HG03064 (cell line): Measurements from ENCODE around the gene SFRP2.

ENCODE experiments used
- ATAC-seq: cut with Tn5 transposase; IDR thresholded peaks from one replicate; pipeline ENCODE4 v1.9.1; 2021; ENCODE audit warnings: low read depth; ENCODE audit not compliant: unreplicated experiment

SFRP2 gene

DNA sequence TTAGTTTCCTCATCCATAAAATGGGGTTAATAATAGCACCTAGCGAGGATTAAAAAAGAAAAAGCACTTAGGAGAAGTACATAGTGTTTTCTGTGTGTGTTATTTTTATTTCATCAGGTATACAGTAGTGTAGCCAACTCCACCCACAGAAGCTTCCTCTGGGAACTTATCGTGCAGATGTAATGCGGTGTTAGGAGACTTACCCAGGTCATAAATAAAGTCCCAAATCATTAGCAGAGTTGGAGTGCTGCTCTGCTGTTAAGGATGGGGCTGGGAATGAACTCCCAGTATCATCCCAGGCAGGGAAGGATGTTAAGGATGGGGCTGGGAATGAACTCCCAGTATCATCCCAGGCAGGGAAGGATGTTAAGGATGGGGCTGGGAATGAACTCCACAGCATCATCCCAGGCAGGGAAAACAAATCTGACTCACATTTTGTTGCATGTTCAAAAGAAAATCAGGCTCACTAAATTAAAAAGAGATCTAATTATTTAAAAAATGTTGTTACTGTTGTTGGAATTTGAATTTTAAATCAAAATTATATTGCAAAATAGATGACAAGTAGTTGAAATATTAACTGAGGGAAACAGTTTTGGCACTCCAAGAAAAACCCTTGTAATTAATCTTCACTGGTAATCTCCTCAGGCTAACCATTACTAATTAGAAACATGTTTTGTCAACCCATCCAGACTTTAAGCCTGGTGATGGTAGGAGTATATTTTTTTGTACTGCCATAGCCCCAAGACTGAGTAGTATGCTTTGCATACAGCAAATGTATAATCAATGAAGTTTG lies 10.2 kb upstream of the SFRP2 start:
- ATAC-seq = no peak

- ATAC-seq = no peak
Observed at GRCh38 chr4:153798420-153798819, 9.5 kb upstream of the SFRP2 start.

GRCh38 chr4:153794006-153794405 lies 5.1 kb upstream of the SFRP2 start:
- ATAC-seq = no peak

DNA sequence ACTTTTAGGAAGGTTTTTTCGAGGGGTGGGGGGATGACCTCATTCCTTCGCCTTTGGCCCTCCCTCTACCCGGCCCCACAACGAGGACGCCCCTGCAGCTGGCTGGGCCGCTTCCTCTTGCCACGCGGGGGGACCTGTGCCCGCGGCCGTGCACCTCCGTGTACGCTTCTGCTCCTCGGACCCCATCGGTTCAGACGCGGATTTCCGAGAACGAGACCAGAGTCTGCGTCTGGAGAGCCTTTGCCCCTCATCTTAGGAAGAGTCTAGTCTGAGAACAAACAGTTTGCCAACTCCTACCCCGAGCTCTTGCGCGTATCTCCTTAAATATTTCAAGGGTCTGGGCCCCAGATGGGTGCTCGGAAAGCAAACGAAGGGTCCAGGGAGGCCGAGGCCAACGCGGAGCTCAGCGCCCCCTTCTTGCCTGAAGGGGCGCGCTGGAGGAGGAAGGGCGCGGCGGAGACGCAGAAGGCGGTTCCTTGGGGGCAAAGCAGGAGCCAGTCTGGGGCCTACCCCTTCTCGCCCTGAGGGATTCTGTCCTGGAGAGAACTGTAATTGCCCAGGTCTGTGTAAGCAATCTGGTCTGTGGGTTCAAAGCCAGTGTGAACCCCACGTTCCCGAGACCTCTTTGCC lies 3.9 kb upstream of the SFRP2 start:
- no peak for ATAC-seq

DNA sequence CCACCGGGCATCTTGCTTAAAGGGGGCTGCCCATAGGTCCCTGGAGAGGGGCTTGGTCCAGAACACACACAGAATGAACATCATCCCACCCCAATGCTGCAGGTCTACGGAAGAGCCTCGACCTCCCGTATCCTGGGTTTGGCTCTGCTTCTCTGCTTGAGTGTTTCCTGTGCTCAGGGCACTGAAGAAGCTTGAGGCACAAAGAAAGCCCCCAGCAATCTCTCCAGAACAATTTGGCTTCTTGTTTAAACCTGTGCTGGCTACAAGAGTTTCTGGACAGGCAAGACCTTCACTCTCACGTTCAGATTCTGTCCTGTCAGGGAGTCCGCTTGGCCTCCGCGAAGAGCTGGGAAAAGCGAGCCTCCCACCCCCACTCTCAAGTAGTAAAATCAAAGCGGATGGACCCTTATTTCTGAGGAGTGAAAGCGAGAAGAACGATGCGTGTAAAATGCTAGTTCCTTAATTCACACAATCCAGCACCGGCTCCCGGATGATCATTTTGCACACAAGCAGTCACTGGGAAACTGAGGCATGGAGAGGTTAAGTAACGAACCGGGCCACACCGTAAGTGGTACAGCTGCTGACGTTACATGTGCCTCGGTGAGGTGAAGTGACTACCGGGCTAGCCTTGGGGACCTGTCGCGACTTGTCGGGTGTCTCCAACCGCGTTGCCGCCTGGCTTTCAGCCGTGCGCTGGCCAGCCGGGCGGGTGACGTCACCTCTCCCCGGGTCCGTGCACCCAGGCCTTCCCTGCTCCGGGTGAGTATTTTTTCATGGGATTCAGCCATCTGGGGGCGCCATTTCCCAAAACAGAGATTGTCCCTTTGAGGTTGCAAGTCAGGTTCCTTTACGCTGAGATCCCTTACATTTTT lies 3.1 kb upstream of the SFRP2 start:
- no peak for ATAC-seq

GRCh38 chr4:153790962-153791551 lies 2.2 kb upstream of the SFRP2 start:
- no peak for ATAC-seq

GRCh38 chr4:153790500-153790865 lies 1.6 kb upstream of the SFRP2 start:
- ATAC-seq = no peak

- ATAC-seq = no peak
Observed at GRCh38 chr4:153789741-153790499, 1.0 kb upstream of the SFRP2 start.

DNA sequence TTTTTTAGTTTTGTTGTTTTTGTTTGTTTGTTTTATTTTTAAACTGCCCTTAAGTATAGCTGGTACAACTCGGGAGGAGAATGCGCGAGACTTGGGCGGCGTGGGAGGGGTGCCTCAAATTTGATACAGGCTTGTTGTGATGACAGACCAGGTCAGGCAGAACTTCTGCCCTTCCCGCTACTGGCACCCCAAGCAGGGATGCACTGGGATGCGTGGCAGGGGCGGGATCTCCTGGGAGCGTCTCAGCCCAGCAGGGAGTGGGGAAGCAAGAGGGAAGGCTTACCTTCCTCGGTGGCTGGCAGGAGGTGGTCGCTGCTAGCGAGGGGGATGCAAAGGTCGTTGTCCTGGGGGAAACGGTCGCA lies 851 bp downstream of the SFRP2 start:
- ATAC-seq = no peak

DNA sequence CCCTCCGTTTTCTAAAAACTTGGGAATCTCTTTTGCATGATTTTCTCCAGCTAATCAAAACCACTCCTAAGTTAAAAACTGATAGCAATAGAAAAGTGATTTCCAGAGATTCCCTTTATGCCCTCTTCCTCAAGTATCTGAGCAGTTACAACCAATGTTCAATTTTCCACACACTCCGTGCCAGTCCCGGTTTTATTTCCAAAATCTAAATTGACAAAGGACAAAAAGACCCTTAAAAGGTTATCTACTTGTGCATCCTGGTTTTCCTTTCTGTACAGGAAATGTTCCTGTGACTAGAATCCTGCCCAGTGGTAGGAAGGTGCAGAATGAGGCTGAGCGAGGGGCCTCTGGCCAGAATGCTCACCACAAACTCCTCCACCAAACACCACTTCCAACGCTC lies 1.3 kb downstream of the SFRP2 start:
- no peak for ATAC-seq

DNA sequence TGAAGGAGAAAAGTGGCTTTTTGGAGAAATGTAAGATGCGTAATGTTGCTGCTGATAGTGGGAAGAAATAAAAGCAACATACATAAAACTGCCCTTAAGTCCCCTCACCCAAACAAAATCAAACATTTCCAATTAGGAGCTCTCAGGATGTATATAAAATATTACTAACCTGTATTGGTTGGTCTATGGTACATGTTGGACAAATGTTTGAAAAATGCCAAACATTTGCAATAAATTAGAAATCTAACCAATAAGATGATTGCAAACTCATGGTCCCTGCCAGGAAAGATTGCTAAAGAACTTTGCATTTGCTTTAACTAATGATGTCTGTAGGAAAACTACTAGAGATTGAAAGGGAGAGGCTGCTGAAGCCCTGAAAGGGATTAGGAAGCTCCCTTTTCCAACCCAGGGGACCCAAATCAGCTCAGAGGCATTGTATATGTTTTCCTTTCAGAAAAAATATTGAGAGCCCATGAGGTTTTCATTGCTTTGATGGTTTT lies 1.8 kb downstream of the SFRP2 start:
- no peak for ATAC-seq

DNA sequence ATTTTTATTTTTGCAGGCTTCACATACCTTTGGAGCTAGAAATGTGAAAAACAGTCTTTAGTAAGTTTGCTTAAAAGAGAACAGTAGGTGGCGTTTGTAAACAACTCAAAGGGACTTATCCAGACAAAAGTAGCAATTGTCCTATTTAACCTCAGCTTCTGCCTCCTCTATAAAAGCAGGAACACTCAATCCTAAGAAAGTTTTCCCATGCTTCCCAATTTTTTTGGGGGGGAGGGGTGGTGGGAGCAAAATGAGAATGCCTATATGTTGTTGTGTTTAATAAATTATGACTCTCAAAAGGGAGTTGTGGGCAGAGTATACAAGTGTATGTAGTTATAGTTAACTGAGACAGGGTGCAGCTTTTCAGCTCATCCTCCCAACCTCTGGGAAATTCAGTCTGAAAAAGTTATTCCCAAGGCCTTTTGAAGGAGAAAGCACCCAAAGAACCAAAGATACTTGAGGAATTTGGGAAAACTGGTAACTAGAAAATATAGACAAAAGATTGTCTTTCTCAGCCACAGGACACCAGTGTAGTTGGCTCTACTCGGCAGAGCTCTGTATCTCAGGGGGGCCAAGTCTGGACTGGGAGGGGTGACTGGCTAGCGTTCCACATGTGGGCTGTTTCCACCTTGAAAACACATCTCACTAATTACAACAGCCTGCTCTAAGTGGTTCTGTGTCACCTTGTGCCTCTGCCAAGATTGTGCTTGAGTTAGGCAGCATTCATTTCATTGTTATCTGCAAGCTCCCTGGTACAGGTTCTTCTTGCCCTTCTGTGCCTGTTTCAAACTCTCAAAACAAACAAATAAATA lies 2.8 kb downstream of the SFRP2 start:
- ATAC-seq = no peak

GRCh38 chr4:153784166-153784699 lies 4.7 kb downstream of the SFRP2 start:
- no peak for ATAC-seq

- ATAC-seq = no peak
Observed at GRCh38 chr4:153782581-153782980, 6.3 kb downstream of the SFRP2 start.

DNA sequence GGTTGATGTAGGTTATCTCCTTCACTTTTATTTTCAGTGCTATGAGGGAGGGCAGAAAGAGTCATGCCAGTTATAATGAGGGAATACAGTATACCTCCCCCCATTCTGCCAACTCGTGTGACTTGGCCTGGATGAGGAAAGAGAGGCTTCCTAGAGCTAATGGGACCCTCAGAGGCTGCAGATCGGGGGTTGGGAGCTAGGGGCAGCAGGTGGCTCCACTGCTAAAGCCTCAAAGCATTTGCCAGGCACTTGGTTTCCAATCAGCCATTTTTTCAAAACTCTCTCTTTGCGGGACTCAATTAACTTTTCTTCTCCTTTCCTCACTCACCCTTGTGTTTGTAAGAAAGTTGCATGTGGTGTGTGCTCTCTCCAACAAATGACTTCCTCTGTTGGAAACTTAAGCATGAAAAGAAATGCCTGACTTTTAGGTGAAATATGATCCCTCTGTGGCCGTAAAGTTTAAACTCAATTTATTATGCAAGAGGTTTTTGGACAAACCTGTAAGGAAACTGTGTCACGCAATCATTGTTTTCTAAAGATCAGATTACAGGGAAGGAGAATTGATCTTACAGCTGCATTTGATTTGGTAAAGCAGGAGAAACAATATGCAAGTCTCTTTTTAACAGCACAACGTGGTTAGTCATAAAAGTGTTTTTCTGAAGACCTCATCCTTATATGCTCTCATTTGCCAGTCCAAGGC lies 7.0 kb downstream of the SFRP2 start:
- no peak for ATAC-seq

GRCh38 chr4:153781280-153781679 lies 7.6 kb downstream of the SFRP2 start:
- ATAC-seq = no peak

GRCh38 chr4:153780876-153781275 lies 8.0 kb downstream of the SFRP2 start:
- no peak for ATAC-seq

- ATAC-seq = no peak
Observed at GRCh38 chr4:153780221-153780620, 8.7 kb downstream of the SFRP2 start.

DNA sequence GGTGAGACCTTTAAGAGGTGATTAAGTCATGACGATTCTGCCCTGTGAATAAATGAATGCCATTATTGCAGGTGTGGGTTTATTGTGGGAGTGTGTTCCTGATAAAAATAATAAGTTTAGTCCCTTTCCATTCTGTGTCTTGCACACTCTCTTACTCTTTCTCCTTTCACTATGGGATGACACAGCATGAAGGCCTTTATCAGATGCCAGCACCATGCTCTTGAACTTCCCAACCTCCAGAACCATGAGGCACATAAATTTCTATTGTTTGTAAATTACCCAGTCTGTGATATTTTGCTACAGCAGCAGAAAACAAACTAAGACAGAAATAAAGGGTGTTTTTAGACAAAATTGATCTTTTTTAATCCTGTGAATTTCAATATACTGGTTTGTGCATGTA lies 10.5 kb downstream of the SFRP2 start:
- no peak for ATAC-seq
